ENCODE results near the gene WIPI1.

DNA sequence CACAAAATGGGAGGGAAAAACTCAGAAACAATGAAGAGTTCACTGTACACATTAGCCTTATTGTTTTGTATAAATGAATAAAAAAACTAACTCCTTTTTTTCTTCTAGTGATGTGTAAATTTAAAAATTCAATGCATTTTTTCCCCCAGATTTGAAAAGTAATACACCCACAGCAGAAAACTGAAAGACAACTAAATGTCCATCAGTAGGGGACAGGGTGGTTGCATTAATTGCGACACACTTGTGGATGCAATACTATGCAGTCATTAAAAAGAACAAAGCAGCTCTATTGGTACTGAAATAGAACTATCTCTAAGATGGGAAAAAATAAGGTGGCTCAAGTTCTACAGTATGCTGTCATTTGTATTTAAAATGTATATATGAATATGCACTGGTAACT, 13.7 kb upstream of the WIPI1 start:
- TF ChIP-seq, protein P1, sequence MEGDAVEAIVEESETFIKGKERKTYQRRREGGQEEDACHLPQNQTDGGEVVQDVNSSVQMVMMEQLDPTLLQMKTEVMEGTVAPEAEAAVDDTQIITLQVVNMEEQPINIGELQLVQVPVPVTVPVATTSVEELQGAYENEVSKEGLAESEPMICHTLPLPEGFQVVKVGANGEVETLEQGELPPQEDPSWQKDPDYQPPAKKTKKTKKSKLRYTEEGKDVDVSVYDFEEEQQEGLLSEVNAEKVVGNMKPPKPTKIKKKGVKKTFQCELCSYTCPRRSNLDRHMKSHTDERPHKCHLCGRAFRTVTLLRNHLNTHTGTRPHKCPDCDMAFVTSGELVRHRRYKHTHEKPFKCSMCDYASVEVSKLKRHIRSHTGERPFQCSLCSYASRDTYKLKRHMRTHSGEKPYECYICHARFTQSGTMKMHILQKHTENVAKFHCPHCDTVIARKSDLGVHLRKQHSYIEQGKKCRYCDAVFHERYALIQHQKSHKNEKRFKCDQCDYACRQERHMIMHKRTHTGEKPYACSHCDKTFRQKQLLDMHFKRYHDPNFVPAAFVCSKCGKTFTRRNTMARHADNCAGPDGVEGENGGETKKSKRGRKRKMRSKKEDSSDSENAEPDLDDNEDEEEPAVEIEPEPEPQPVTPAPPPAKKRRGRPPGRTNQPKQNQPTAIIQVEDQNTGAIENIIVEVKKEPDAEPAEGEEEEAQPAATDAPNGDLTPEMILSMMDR (IDR thresholded peaks at IDR 0.05; ENCODE audit: low read depth, low read length), result no peak
- no peak for TF ChIP-seq MYC (IDR thresholded peaks at IDR 0.05; ENCODE audit: low read depth, low read length)

Data from NB4 (cell line).